Kasumi-1 (cell line): ENCODE data around the gene NUDT3.

Experiments used
- DNase-seq, 2 experiments: peaks; one replicate each; lab custom pipeline; 2025; lab: John Stamatoyannopoulos, UW

The NUDT3 gene

DNA sequence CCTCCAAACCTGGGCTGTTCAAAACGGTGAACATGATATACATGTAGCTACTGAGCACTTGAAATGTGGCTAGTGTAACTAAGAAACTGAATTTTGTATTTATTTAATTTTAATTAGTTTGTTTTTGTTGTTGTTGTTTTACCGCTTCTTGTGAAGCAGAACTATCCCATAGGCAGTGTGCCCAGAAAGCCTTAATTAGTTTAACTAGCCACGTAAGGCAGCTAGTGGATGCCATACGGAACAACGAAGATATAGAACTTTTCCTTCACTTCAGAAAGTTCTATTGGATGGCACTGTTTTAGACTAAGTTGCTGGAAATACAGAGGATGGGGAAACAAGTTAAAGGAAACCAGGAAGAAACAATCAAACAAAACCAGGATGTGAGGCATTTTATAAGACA, 70.6 kb downstream of the NUDT3 start:
- no peak for DNase-seq

DNA sequence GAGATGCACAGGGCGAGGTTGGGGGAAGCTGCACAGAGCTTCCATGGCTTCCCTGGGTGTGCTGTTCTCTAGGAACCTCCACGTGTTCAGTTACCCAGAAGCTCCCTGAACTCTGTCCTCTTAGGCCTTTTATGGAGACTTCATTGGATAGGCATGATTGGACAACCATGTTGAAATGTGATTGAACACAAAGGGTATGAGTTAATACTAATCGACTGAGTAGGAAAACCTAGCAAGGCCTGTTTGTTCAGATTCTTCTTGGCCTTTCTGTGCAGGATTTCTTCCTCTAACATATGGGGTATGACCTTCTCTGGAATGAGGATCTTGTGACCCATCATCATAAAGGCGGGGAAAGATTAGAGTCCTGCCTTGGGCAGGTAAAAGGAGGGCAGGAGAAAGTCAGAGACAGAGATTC, 73.0 kb downstream of the NUDT3 start:
- no peak for DNase-seq

DNA sequence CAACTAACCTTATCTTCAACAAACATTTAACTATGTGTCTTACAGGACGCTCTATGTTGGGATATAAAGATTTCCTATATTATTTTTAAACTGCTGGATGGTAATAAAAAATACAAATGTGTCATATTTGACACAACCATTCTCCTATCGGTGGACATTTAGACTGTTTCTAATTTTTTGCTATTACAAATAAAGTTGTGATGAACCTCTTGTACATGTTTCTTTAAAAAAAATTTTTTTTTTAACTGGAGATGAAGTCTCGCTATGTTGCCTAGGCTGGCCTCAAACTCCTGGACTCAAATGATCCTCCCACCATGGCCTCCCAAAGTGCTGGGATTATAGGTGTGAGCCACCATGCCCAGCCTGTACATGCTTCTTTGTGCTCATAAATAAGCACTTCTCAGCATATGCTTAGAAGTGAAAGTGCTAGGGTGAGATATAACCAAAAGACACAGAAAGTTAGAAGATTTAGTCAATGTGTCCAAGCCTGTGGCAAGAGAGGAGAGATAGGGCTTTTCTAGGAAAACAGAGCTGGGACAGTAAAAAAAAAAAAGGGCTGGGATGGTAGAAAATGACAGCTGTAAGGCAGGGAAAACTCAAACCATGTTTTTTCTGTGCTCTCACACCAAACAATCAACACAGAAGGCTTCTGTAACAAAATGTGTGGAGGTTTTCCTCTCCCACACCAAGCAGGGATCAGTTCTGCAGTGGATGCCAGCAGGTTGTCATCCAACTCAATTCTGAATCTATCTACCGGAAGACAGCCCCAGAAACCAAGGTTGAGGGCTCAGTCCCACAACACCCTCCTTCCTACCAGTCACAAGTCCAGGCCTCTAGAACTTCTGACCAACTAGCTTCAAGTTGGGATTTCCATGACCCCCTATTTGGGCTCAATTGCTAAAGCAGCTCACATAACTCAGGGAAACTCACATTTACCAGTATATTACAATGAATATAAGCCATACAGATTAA, 73.7 kb downstream of the NUDT3 start:
- no peak for DNase-seq

DNA sequence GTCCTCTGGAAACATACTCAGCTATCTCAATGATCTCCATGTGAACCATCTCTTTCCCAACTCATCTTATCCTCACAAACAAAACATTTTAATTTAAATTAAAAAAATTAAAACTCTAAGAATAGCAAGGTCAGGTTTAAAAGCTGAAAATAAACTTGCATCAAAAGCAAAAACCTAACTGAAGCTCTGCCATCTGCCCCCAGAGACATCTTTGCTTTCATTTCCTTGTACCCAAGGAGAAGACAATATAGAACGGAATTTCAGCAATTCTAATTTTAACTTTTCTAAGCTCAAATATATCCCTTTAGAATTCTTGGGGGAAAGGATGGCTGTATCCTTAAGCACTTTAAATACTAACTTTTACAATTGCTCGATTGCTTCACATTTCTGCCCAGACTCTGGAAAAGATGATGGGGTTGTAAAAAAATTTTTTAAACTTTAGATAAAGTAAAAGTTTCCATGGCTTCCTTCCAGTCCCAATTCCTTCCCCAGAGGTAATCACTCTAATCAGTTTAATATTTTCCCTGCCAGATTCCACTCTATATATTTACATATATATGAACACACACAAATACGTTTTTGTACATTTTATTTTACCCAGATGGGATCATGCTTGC, 74.5 kb downstream of the NUDT3 start:
- no peak for DNase-seq

DNA sequence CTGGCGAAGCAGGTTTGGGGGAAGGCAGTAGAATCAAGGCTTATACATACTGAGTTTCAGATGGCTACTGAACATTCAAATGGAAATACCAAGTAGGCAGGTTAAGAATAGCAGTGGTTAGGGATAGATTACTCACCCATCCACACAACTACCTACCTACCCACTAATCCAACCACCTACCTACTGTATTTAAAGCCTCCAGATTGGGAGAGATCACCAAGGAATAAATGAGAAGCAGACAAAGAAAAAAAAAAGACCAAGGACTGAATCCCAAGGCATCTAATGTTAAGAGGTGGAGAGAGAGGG, 75.3 kb downstream of the NUDT3 start:
- DNase-seq, result no peak

DNA sequence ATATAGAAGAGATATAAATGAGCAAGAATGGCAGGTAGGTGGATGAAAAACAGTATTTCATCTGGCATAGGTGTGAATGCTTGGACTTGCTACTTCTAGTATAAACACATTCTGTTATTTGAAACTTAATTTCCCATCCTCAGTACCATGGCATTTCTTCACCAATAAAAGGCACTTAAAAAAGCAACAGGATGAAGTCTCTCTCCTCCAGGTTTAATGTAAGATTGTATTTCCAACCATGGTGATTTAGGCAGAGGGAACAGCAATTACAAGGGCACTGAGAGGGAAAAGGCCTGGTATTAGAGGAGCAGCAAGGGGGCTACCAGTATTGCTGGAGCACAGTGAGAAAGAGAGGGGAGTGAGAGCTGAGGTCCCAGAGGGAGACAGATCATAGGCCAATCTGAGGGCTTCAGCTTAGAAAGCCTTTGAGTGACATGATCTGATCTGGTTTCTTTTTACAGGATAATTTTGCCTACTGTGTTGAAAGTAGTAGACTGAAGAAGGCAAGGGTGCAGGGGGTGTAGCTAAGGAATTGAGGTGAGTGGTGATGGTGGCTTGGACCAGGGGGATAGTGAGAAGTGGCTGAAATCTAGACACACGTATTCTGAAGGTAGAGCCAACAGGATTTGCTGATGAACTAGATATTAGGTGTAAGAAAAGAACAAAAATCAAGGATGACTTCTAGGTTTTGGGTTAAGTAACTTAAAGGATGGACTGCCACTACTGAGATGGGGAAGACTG, 75.9 kb downstream of the NUDT3 start:
- no peak for DNase-seq

DNA sequence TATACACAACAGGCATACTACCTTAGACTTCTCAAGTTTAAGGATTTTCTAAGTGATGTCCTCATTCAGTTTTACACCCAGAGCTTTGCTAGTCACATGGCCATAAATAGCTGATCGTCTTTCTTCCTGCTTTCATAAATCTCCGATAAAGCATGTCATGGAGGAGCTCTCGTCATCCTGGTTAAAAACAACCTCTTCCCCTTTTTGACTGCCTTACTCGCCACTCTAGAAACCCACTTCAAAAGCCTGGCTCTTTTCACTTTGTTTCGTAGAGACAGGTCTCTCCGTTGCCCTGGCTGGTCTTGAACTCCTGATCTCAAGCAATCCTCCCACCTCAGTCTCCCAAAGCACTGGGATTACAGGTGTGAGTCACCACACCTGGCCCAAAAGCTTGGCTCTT, 76.7 kb downstream of the NUDT3 start:
- DNase-seq, result peak; percentile 87 to 92

DNA sequence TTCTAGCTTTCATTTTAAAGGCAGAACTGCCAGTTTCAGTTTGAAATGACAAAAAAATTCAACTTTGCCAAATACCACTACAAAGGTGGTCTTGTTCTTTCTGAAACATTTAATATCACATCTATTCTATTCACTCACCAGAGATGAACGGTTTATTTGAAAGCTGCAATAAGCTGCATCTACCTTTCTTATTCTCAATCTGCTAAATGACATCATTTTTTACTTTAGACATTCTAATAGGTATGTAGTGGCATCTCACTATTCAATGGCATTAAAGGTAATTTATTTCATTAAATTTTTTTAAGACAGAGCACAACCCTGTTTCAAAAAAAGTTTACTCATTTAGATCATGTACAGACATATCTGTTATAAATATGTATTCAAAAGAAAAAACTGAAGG, 77.2 kb downstream of the NUDT3 start:
- DNase-seq, result no peak

DNA sequence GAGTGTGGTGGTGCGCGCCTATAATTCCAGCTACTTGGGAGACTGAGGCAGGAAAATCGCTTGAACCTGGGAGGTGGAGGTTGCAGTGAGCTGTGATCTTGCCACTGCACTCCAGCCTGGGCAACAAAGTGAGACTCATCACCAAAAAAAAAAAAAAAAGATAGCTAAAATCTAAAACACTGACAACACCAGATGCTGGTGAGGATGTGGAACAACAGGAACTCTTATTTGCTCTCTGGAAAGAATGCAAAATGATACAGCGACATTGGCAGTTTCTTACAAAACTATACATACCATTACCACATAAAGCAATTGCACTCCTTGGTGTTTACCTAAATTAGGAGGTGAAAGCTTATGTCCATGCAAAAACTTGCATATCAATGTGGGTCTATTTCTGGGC, 80.2 kb downstream of the NUDT3 start:
- no peak for DNase-seq

DNA sequence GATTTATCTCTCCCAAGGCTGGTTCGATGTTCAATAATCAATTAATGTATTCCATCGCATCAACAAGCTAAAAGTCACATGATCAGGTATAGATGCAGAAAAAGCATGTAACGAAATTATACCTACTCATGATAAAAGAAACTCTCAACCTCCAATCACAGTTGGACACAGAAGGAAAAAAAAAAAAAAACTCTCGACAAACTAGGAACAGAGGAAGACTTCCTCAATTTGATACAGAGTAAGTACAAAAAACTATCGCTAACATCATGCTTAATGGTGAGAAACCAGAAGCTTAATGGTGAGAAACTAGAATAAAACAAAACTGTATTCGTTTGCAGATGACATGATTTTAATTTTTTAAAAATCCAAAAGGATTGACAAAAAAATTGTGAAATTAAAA, 81.7 kb downstream of the NUDT3 start:
- no peak for DNase-seq

DNA sequence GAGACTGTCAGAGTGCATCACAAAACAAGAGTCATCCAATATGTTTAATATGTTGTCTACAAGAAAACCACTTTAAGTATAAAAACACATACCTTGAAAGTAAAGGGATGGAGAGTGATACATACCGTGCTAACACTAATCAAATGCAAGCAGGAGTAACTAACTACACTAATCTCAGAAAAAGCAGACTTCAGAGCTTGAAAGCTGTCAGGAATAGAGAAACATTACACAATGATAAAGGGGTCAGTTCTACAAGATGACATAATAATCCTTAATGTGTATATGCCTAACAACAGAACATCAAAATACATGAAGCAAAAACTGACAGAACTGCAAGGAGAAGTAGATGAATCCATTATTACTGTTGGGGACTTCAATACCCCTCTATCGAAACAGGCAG, 84.0 kb downstream of the NUDT3 start:
- DNase-seq, result no peak

DNA sequence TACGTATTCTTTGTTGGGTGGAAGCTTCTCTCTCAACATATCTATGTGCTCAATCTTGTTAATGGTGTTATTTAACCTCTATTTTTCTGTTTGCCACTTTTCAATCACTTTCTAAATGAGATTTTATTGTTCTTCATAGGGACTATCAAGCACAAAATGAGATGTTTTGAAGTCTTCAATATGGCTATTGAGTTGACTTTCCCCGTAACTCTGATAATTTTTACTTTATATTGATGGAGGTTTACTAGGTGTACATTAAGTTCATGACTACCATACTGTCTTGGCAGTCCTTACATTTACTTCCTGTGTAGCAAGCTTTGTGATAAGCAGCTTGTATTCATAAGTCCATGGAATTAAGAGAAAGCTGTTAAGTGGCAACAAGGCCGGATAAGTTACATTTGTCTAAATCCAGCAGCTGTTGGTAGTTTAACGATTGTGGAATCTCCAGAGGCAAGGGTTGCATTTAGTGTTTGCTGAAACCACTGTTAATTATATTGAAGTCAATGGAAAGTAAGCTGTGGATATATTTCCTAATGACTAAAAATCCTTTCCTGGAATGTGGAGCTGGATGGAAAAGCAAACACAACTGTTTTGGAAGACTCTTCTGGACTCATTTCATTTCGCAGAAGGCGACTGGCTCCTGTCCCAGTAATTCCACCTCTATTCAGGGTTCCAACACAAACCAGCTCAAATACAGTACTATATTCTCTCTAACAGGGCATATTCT, 86.3 kb downstream of the NUDT3 start:
- no peak for DNase-seq

DNA sequence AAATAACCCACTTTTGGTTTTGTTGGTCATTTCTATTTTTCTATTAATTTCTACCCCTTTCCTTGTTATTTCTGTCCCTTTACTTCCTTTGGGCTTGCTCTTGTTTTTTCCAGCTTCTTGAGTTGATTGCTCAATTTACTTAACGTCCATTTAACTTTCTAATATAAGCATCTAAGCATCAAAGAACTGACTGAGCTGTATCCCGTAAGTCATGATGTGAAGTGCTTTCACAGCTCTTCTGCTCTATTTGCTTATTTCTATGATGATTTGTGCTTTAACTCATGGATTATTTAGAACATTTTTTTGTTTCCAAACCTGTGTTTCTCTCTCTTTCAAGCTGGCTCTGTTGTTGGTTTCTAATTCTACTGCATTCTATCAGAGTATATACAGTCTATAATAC, 87.0 kb downstream of the NUDT3 start:
- no peak for DNase-seq

DNA sequence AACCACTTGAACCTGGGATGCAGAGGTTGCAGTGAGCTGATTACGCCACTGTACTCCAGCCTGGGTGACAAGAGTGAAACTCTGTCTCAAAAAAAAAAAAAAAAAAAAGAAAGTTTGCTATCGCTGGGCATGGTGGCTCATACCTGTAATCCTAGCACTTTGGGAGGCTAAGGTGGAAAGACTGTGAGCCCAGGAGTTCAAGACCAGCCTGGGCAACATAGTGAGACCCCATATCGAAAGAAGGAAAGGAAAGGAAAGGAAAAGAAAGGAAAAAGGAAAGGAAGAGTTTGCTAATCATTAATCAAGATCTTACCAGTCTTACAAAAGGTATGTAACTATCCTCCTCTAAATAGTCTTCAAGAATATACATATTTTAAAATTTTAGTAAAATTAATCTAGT, 88.3 kb downstream of the NUDT3 start:
- no peak for DNase-seq

DNA sequence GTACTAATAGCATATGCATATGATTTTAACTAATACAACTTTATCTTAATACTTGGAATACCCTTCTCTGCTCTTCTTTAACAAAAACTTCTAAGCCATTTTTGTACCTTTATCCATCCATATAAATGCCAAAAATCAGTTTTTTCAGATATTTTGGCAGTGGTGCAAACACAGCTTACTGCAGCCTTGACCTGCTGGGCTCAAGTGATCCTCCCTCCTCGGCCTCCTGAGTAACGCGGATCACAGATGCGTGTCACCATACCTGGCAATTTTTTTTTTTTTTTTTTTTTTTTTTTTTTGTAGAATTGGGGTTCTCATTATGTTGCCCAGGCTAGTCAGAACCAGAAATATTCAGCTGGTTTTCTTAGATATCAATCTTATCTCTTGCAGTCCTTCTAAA, 89.5 kb downstream of the NUDT3 start:
- DNase-seq, result no peak

DNA sequence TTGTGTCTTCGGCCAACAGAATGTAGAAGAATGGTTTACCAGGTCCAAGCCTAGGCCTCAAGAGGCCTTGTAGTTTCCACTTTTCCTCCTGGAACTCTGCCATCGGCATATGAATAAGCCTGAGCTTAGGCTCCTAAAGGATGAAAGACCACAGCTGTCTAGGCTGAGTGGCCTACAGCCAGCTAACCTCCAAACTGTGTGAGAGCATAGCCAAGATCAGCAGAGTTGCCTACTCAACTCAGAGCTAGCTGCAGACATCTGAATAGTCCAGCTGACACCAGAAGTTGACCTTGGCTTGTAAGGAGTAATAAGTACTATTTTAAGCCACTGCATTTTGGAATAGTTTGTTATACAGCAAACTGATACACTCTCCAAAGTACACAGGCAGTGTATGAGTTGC, 91.1 kb downstream of the NUDT3 start:
- no peak for DNase-seq

DNA sequence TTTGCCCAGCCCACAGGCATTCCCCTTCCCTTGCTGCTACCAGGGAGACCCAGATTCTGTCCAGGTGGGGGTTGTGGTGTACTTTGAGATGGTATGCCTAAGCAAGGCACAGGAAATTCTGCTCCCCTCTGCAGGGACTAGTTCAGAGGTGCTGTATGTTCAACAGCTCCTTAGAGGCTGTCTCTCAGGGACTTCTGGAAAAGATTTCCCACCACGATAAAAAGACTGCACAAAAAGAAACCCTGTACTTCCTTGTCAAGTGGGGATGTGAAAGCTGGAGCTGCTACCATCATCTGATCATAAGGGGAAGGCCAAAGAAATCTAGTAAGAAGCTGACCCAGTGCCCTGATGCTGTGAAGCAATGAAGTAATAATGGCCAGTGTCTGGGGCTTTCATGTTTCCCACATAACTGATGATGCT, 92.1 kb downstream of the NUDT3 start:
- no peak for DNase-seq

DNA sequence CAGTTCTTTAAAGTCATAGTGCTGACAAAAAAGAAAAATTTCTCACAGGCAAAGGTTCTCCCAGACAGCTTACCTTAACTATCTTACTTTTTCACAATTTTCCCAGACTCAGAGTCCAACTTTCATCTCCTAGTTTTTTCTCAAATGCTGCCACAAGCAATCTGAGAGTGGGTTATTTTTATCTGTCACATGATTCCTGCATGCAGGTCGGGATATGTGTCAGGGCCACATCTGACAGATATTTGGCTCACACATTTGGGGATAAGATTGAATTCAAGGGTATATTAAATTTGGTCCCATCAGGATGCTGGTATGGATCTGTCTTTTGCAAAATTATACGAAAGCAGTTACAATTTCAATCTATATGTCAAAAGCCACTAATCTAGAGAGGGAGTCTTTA, 93.5 kb downstream of the NUDT3 start:
- DNase-seq, result no peak

DNA sequence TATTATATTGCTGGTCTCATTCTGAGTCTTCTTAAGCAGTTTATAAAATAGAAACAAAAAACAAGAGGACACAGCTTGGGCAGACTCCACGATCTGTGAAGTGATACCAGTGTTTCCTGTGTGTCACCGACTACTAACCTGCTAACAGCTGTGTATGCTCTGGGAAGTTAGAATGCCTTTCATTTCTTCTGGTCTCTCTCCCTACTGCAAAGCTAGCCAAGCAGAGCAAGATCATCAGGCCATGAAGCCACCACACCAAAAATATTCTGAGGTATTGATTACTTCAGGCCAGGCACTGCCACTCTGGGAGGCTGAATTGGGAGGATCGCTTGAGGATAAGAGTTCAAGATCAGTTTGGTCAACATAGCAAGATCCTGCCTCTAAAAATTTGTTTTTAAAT, 96.7 kb downstream of the NUDT3 start:
- DNase-seq, result peak; percentile 39 to 42

DNA sequence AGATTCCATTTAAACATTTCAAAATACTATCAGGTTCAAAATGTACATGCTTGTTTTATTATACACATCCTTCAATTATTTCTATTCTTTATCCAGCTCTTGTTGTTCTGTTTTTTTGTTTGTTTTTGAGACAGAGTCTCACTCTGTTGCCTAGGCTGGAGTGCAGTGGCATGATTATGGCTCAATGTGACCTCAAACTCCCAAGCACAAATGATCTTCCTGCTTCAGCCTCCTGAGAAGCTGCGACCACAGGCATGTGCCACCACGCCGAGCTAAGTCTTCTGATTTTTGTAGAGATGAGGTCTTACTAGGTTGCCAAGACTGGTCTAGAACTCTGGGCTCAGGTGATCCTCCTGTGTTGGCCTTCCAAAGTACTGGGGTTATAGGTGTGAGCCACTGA, 99.5 kb downstream of the NUDT3 start:
- DNase-seq, result no peak

DNA sequence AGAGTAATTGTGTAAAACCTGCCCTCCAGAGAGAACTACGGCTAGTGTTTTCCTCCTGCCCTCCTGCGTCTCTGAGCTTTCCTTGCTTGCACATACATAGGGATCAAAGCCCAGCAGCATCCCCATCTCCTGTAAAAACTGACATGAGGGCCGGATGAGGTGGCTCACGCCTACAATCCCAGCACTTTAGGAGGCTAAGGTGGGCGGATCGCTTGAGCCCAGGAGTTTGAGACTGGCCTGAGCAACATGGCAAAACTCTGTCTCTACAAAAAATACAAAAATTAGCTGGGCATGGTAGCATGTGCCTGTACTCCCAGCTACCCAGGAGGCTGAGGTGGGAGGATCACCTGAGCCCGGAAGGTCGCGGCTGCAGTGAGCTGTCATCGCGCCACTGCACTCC, 103.3 kb downstream of the NUDT3 start:
- DNase-seq, result no peak

DNA sequence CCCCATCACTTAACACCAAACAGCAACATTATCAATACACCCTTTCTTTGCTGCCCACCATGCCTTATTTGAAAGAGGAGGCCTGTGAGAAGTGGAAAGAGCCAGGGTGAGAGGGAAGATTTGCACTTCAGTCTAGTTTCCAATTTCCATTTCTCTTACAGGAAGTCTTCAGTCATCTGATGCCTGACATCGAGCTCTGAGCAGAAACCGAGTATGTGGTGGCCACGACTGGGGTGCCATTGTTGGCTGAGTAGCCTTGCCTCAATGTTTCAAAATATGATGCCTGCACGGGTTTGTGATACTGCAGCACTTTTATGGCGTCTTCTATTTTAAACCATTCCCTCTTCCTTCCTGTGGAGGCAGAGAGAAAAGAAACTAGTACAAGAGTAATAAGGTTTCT, 103.9 kb downstream of the NUDT3 start:
- DNase-seq, result peak; percentile 64 to 72
